Esophagus mucosa (tissue), 1 donor: Measurements from ENCODE around the gene MYO1F. TPM values are rescaled to one million over a fixed set of nuclear protein-coding genes. Genes with fewer than 3 reads are reported as not detected.
A peak's percentile ranks its signal among the peaks of the same experiment; 100 is the strongest.

Experiments
- ATAC-seq: fragments of 200-7000 bp; cut with Tn5 transposase; one replicate; pipeline ENCODE4 v1.9.1; 2020
- total RNA-seq: library from RNA; stranded (reverse); gene quantifications from one replicate; pipeline ENCODE4 v1.2.4, GENCODE V29; 2023
- donor health status: DM: yes; HTN: yes; CAD: no.

The MYO1F gene
- total RNA-seq, 1 donor from 2014 or later, result 3.8 TPM

DNA sequence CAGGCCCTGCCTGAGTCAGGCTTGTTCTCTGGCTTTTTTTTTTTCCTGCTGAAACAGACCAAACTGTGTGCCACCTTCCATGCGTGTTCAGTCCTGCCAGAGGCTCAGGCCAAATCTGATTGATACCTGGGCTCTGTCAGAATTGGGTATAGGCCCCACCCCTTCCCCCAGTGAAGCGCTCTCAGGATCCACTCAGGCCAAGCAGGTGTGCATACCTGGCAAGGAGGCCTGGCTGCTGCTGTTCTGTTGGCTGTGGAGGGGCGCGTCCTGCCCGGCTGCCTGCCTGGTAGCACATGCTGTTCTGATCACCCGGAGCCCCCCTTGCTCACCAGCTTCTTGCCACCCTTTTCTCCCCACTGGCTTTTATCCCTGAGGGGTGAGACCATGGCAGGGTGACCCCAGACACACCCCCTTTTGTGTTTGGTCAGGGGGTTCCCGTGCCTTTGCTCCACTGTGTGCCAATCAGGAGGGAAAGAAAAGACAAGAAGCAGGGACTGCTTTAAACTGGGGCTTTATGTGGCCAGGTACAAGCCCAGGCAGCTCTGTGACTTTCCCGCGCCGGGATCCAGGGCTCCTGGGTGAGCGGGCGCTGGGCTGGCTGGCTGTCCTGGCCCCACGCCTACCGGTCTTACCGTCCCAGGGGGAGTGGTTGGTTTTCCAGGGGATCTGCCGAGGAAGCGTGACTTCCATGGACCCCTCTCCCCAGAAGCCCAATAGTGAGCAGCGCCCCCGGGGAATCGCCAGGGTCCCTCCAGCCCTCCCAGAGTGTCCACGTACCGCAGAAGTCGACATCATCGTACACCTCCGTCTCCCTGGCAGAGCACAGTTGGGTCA lies 87.5 kb downstream of the MYO1F start:
- peak; percentile 90 for ATAC-seq

DNA sequence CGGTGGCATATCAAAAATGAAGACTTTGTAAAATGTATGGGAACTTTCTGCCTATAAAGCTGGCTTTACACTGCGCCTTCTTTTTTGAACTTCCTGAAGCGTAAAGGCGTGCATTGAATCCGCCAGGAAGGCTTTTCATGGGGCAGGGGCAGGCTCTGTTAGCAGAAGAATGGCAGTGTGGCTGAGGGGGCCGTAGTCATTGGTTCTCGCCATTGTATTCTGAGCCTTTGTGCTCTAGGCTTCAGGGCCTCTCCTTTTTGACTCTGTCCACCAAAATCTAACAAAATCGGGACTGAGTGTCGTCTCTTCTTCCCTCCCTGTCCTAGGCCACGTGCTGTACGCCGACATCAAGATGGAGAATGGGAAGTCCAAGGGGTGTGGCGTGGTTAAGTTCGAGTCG lies 88.9 kb downstream of the MYO1F start:
- ATAC-seq, result no peak

DNA sequence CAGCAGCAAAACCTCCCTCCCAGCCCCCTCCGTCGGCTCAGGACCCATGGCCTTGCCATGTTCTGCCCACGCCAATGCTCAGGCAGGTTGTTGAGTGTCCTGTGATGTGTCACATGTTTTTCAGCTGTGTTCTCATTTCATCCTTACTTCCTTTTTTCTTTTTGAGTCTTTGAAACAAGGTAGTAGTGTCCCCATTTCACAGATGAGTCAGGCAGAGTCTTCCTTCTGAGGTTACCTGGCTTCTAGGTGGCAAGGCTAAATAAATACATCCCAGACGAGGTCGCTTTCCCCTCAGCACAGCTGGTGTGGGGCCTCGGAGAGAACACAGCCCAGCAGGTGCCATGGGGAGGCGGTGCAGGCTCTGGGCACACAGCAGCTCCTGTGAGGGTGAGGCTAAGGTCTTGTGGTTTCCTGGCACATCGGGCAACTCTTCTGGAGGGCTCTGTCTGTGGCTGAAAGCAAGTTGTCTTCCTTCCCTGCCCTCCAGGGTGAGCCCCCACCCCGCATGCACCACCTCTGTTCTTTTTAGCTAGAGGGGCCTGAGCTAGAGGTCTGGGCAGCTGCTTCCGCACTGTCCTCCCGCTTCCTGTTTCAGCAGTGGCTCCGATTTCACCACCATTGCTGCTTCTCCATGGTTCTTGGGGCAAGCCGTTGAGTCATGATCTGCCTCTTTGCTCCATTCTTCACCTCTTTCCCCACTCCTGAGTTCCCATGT lies 89.9 kb downstream of the MYO1F start:
- no peak for ATAC-seq

DNA sequence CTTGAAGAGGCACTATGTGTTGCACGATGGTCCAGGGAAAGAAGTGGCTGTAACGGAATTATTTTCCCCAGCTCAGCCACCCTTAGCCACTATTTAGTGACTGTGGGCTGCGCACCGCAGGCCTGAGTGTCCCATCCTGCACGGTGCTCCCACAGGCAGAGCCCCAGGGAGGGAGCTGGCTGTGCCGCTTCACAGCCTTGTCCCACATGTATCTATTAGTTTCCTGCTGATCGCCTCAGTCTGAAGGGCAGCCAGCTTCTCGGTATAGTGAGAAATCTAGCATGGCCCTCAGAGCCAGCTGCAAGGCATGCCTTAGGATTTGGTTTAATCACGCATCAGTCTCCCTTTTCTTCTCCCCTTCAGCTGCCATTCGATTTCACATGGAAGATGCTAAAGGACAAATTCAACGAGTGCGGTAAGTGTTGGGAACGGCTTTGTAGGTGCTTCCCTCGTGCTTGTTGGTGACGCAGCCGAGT lies 90.5 kb downstream of the MYO1F start:
- no peak for ATAC-seq

DNA sequence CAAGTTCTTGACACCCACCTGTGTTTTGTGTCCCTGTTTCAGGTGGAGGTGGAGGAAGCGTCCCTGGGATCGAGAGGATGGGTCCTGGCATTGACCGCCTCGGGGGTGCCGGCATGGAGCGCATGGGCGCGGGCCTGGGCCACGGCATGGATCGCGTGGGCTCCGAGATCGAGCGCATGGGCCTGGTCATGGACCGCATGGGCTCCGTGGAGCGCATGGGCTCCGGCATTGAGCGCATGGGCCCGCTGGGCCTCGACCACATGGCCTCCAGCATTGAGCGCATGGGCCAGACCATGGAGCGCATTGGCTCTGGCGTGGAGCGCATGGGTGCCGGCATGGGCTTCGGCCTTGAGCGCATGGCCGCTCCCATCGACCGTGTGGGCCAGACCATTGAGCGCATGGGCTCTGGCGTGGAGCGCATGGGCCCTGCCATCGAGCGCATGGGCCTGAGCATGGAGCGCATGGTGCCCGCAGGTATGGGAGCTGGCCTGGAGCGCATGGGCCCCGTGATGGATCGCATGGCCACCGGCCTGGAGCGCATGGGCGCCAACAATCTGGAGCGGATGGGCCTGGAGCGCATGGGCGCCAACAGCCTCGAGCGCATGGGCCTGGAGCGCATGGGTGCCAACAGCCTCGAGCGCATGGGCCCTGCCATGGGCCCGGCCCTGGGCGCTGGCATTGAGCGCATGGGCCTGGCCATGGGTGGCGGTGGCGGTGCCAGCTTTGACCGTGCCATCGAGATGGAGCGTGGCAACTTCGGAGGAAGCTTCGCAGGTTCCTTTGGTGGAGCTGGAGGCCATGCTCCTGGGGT lies 91.5 kb downstream of the MYO1F start:
- ATAC-seq, result no peak

DNA sequence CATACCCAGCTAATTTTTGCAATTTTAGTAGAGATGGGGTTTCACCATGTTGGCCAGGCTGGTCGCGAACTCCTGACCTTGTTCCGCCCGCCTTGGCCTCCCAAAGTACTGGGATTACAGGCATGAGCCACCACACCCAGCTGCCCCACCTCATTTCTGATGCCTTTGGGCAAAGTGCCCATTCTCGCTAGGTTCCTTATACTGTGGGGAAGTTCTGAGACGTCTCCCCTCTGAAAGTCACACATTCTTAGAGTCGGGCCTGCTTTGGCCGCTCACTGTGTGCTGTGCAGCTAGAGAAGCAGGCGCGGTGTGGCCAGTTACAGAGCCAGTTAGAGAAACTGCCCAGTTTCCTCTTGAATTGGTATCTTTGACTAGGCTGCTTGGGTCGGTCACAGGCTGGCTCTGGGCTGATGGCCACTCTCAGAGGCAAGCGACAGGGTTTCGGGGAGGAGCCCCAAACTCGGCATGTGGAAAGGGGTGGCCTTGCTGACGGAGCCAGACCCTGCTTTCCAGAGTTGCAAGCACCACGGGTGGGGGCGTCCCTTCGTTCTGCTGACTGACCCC lies 92.8 kb downstream of the MYO1F start:
- ATAC-seq, result peak; percentile 41

DNA sequence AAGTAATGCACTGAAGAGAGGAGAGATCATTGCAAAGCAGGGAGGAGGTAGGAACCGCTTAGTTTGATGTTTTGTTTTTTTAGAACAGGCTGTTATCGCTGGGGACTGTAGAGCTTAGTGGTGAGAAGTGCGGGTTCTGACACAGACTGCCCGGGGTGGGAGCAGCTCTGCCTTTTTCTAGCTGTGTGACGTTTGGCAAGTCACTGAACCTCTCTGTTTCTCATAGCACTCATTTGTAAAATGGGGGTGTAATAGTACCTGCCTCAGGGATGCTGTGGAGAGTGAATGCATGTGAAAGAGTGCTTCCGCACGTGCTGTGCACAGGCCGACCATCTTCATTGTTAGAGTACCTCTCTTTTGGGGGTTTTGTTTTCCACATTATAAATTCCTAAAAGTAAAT lies 94.1 kb downstream of the MYO1F start:
- ATAC-seq, result no peak

DNA sequence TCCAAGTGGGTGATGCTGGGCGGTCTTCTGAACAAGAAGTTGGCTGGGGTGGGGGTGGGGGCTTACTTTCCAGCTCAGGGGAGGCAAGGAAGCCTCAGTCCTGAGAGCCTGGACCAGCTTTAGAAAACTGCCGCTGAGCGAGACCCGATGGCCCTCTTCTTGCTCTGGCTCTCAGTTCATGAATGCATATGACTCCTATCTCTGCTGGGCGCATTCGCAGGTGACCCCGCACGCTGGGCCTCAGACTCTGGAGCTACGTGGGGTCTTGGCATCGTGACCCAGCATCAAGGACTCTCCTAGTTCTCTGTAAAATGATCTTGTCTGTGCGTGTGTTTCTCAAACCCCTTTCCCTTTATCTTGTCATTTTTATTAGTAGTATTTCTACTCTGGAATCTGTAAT lies 94.5 kb downstream of the MYO1F start:
- ATAC-seq, result no peak

DNA sequence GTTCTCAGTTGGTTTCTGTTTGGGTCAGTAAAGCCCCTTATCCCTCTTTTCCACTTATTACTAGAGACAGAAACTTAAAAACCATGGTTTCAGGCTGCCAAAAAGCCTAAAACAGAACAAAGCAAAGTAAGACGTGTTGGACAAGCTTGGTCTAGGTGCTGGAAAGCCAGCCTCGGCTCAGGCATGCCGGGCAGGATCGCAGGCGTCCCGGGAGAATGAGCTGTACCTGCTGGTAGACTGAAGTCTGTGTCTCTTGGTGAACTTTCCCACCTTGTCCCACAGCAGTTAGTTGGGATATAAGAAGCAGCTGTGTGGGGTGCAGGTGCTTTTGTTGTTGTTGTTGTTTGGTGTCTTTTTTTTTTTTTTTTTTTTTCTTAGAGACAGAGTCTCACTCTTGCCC lies 95.6 kb downstream of the MYO1F start:
- ATAC-seq, result peak; percentile 32

DNA sequence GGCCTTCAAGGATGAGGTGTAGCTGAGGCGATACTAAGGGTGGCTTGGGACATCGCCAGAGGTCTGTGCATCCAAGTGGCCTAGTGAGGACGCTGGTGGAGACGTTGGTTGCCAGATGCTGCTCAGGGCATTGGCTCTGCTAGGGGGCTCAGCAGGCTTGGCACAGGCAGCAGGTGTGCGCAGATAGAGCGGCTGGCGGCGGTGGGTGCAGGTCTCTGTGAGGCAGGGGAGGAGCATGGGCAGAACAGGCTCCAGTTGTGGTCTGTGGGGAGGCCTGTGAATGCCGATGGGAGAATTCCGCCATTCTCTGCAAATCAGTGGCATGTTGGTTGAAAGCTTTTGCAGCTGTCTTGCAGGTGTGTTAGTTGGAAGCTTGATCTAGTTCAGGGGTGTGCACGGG lies 96.0 kb downstream of the MYO1F start:
- peak; percentile 14 for ATAC-seq

DNA sequence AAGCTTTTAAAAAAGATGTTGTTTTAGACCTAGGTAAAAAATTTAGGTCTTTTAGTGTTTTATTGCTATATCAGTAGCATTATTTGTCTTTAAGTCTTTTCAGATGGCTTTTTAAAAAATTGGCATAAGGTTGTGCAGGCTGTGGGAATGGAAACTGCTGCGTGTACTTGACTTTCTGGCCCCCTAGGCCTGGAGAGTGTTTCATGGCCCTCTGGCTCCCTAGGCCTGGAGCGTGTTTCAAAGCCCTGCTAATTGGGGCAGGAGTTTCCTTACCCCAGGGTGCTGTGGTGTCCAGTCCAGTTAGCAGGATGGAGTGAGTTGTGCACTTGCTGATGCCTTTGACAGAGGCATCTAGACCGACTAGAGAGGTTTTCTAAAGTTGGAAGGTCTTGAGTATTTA lies 98.6 kb downstream of the MYO1F start:
- no peak for ATAC-seq

DNA sequence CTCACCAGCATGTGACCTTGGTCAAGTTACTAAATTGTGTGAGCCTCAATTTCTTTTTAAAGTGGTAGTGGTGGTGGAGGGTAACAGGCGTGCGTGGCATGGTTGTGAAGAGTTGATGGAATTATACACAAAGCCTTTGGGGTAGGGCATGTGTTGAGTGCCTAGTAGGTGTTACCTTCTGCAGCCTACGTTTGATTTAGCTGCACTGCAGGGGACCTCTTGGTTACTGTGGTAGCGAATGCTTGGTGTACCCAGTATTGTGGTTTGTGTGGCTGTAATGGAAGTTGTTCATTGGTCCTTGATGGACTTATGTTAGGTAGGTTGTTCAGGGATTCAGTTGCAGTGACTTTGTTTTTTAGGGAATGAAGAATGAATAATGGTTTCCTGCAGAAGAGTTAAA lies 99.4 kb downstream of the MYO1F start:
- ATAC-seq, result no peak

DNA sequence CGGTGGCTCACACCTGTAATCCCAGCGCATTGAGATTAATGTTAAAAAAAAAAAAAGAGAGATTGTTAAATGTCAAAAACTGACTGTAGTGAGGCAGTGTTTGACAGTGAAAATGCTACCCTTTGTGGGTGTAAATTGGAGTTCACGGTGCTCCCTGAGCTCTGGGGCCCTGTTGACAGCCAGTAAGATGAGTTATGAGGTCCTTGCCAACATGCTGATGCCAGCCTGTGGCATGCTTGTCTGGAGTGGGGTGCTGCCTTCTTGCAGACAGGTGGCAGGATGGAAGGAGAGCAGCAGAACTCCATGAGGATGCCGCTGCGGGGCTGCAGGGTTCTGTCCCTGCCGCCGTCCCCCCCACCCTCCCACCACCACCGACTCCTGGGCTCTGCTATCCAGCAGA lies 100.7 kb downstream of the MYO1F start:
- no peak for ATAC-seq

DNA sequence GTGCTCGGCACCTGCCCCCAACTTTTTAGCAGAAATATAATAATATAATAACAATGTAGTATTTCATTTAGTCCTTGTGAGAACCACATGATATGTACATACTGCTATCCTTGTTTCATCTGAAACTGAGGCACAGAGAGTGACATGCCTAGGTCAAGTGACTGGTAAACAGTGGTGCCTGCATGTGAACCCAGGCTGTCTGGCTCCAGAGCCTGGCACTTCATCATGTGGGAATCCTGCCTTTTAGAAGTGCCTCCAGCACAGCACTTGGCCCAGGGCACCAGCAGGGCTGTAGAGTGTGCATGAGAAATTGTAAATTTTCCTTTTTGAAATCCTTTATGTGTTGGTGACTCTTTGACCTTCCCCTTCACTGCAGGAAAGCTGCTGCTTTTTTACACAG lies 102.2 kb downstream of the MYO1F start:
- no peak for ATAC-seq

DNA sequence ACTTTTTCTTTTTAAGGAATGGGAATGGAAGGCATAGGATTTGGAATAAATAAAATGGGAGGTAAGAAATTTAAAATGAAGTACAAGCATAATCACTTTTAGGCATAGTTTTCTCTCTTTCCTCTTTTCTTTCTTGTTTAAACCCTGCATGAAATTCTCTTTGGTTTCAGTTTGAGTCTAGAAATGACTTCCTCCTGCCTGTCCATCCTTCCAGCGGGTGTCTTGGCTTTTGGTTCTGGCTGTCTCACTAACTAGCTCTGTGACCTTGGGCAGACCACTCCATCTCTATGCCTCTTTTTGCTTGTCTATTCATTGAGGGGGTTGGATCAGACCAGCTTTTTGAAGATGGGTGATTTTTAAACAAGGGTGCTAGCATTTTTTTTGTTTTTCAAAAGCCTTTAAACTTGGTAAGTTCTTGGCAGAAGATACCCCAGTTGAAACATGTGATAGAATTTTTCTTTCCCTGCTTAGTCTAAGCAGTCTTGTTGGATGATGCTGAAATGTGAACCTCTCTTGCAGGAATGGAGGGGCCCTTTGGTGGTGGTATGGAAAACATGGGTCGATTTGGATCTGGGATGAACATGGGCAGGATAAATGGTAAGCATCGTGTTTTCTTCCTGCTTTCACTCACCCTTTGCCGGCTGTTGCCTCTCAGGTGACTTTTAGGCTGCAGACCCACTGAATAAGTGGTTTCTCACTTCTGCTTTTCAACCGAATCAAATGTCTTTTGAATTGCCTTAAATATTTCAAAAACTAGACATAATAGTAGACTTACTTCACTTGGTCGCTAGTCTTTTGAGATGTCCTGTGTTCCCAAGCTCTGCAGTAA lies 103.4 kb downstream of the MYO1F start:
- ATAC-seq, result no peak

Other genes with a start within 250 kb of the MYO1F start
- gene KANK3, start 234.2 kb downstream of the MYO1F start, total RNA-seq, result 1.6 TPM
- gene ANGPTL4, start 213.3 kb downstream of the MYO1F start, total RNA-seq, result 55.4 TPM
- 52.4 TPM for gene RAB11B, start 187.1 kb downstream of the MYO1F start, total RNA-seq
- gene MARCHF2, start 164.1 kb downstream of the MYO1F start, total RNA-seq, result 21.4 TPM
- 107 TPM for gene HNRNPM, start 132.5 kb downstream of the MYO1F start, total RNA-seq
- 0.76 TPM for gene PRAM1, start 74.8 kb downstream of the MYO1F start, total RNA-seq
- gene ZNF414, start 63.3 kb downstream of the MYO1F start, total RNA-seq, result 13.3 TPM
- 1.9 TPM for gene ADAMTS10, start 33.3 kb upstream of the MYO1F start, total RNA-seq
- not detected for gene NFILZ, start 53.2 kb upstream of the MYO1F start, total RNA-seq
- not detected for gene ACTL9, start 121.4 kb upstream of the MYO1F start, total RNA-seq
- not detected for gene OR2Z1, start 144.2 kb upstream of the MYO1F start, total RNA-seq